Measurements from ENCODE around the gene STK32B. TPM values are rescaled to one million over a fixed set of nuclear protein-coding genes. Genes with fewer than 3 reads are reported as not detected.

The STK32B gene
- total and polyA plus RNA-seq, 9 donors: 0.35 to 3.0 (median 1.2) TPM

GRCh38 chr4:5133201-5133600, 81.9 kb downstream of the STK32B start:
- whole genome bisulfite sequencing, 3 donors: 85 to 93% (median 91%) methylated on average over 2 of the region's 2 CpGs
- DNase-seq: no peak
- H3K27me3 ChIP-seq: no peaks in the 10 kb centered on the region
- no peak overlapping the region for H3K4me3 ChIP-seq
- H3K27ac ChIP-seq: no peak overlapping the region
- no peaks in the 10 kb centered on the region for H3K9me3 ChIP-seq
- intact Hi-C loops (cut with DNase I): loop anchor here in 1 of 4 donors (5.0 to 10.0 kb wide), 2 partner anchors 59 to 1058 kb away; no protein-coding TSS in a partner anchor
- H3K36me3 ChIP-seq: no peaks in the 10 kb centered on the region
- H3K4me1 ChIP-seq (ENCODE audit: insufficient read depth): no peaks in the 10 kb centered on the region
- TF ChIP-seq POLR2A (IDR thresholded peaks at IDR 0.05) (no peak), CTCF (IDR thresholded peaks at IDR 0.05) (no peak), EP300 (IDR thresholded peaks at IDR 0.05) (no peak)

DNA sequence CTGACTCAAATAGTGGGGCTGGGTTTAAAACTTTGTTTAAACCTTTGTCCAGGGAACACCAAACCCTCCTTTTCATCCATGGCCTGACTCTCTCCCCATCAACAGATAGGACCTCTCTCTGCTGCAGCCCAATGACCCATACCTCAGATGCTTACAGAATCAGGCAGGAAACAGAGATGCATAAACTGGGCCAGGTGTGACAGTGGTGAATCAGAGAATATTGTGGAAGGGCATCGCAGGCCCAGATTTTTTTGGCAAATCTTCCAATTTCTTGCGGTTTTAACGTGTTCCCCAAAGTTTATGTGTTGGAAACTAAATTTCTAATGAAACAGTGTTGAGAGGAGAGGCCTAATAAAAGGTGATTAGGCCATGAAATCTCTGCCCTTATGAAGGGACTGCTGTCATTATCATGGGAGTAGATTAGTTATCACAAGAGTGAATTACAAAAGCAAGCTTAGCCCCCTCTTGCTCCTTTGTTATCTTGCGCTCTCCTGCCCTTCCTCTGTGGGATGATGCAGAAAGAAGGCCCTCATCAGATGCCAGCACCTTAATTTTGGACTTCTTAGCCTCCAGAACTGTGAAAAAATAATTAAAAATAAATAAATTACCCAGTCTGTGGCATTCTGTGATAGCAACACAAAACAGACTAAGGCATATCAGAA, 82.8 kb downstream of the STK32B start:
- Histone ChIP-seq H3K9me3 (no peaks in the 10 kb centered on the region), H3K27ac (no peak overlapping the region), H3K4me1 (ENCODE audit: insufficient read depth) (no peaks in the 10 kb centered on the region), H3K4me3 (no peak overlapping the region), H3K27me3 (no peaks in the 10 kb centered on the region), H3K36me3 (no peaks in the 10 kb centered on the region)
- WGBS, 3 donors: 73 to 80% (median 77%) methylated on average over 4 of the region's 4 CpGs
- TF ChIP-seq POLR2A (IDR thresholded peaks at IDR 0.05) (no peak), CTCF (IDR thresholded peaks at IDR 0.05) (no peak)
- DNase-seq: no peak
- intact Hi-C loops (cut with DNase I): loop anchor here in 1 of 4 donors (5.0 to 10.0 kb wide), 2 partner anchors 58 to 1059 kb away; no protein-coding TSS in a partner anchor

GRCh38 chr4:5134620-5135019, 83.3 kb downstream of the STK32B start:
- 84 to 92% (median 90%) methylated on average over 4 of the region's 4 CpGs for WGBS, 3 donors
- Histone ChIP-seq H3K27ac (no peak overlapping the region), H3K4me3 (no peak overlapping the region), H3K4me1 (ENCODE audit: insufficient read depth) (no peaks in the 10 kb centered on the region), H3K9me3 (no peaks in the 10 kb centered on the region), H3K27me3 (no peaks in the 10 kb centered on the region), H3K36me3 (no peaks in the 10 kb centered on the region)
- intact Hi-C loops (cut with DNase I): loop anchor here in 1 of 4 donors (5.0 to 10.0 kb wide), 2 partner anchors 58 to 1060 kb away; no protein-coding TSS in a partner anchor
- TF ChIP-seq CTCF (IDR thresholded peaks at IDR 0.05) (no peak), EP300 (IDR thresholded peaks at IDR 0.05) (no peak), POLR2A (IDR thresholded peaks at IDR 0.05) (no peak)
- DNase-seq: no peak

GRCh38 chr4:5137226-5137625, 85.9 kb downstream of the STK32B start:
- no peaks in the 10 kb centered on the region for H3K4me1 ChIP-seq (ENCODE audit: insufficient read depth)
- intact Hi-C loops (cut with DNase I): loop anchor here in 1 of 4 donors (10.0 kb wide), 1 partner anchor 1062 kb away; no protein-coding TSS in a partner anchor
- no peak overlapping the region for H3K4me3 ChIP-seq
- H3K27me3 ChIP-seq: no peaks in the 10 kb centered on the region
- TF ChIP-seq EP300 (IDR thresholded peaks at IDR 0.05): no peak
- no peak for TF ChIP-seq POLR2A (IDR thresholded peaks at IDR 0.05)
- TF ChIP-seq CTCF (IDR thresholded peaks at IDR 0.05): no peak
- DNase-seq: no peak
- no peaks in the 10 kb centered on the region for H3K9me3 ChIP-seq
- WGBS, 3 donors: 83 to 86% (median 83%) methylated on average over 2 of the region's 2 CpGs
- no peaks in the 10 kb centered on the region for H3K36me3 ChIP-seq
- no peak overlapping the region for H3K27ac ChIP-seq
